Right atrium auricular region (tissue), 2 donors: ENCODE measurements around the gene B3GNT9. TPM values are rescaled to one million over a fixed set of nuclear protein-coding genes. Genes with fewer than 3 reads are reported as not detected.

Source experiments
- DNase-seq: peaks from one replicate; pipeline ENCODE4 v3.0.0-alpha.2; 2019; ENCODE audit warnings: low spot score
- H3K27ac ChIP-seq, 2 donors: fragments of 200-600 bp; sonication (generic); 1 replicate in 1 of 2; 2 replicates in 1 of 2; pipeline ENCODE4 v1.5.1; 2016 to 2019
- H3K27me3 ChIP-seq, 2 donors: fragments of 200-600 bp; sonication (generic); one replicate each; pipeline versions ENCODE4 v1.5.1 to v1.6.0; 2017 to 2019
- H3K36me3 ChIP-seq: fragments of 200-600 bp; sonication (generic); one replicate; pipeline ENCODE4 v1.5.1; 2016
- H3K4me1 ChIP-seq, 2 donors: fragments of 200-600 bp; sonication (generic); one replicate each; pipeline versions ENCODE4 v1.5.1 to v1.6.0; 2017 to 2019
- H3K4me3 ChIP-seq, 2 donors: fragments of 200-600 bp; sonication (generic); 1 replicate in 1 of 2; 2 replicates in 1 of 2; pipeline ENCODE4 v1.5.1; 2017 to 2019; ENCODE audit warnings: mild to moderate bottlenecking in 1 of 2, moderate library complexity in 1 of 2
- H3K9me3 ChIP-seq, 2 donors: fragments of 200-600 bp; sonication (generic); one replicate each; pipeline ENCODE4 v1.5.1; 2019
- CTCF ChIP-seq, 2 donors: fragments of 200-600 bp; sonication (generic); IDR thresholded peaks; one replicate each; pipeline ENCODE4 v1.5.1; 2019; ENCODE audit warnings: antibody characterized with exemption in 2 of 2
- total RNA-seq, 2 donors: library from RNA; depleted of rRNA; stranded (reverse); fragments of >200 nt; gene quantifications; one replicate each; pipeline ENCODE4 v1.1.0, GENCODE V29; 2016

The B3GNT9 gene
- total RNA-seq, 2 donors from 2014 or later: 12.2 to 31.6 TPM

GRCh38 chr16:67191995-67192681, 41.3 kb upstream of the B3GNT9 start, which contains the start of gene E2F4:
Gene E2F4 (plus strand): TSS chr16:67192155. CDS start chr16:67192228, 73 bp downstream.
- Histone ChIP-seq H3K36me3 (peaks cover 38% of the 10 kb centered on the region), H3K4me1 (peaks cover 0 to 27% of the 10 kb centered on the region in 2 donors), H3K27ac (peak within 1 kb of the TSS; percentile 76 to 78), H3K9me3 (no peaks in the 10 kb centered on the region), H3K4me3 (peak within 1 kb of the TSS; percentile 87 to 98), H3K27me3 (no peaks in the 10 kb centered on the region)
- TF ChIP-seq CTCF (IDR thresholded peaks at IDR 0.05): peak in 1 of 2 donors; percentile 12
- DNase-seq: peak; percentile 94

GRCh38 chr16:67191411-67191994, 40.7 kb upstream of the B3GNT9 start:
- peak overlapping the region; percentile 87 to 98 for H3K4me3 ChIP-seq
- no peak for TF ChIP-seq CTCF (IDR thresholded peaks at IDR 0.05)
- DNase-seq: no peak
- no peaks in the 10 kb centered on the region for H3K27me3 ChIP-seq
- peak overlapping the region in 1 of 2 donors; percentile 78 for H3K27ac ChIP-seq
- H3K36me3 ChIP-seq: peaks cover 32% of the 10 kb centered on the region
- H3K9me3 ChIP-seq: no peaks in the 10 kb centered on the region
- peaks cover 0 to 27% of the 10 kb centered on the region in 2 donors for H3K4me1 ChIP-seq

GRCh38 chr16:67190448-67191399, 39.9 kb upstream of the B3GNT9 start:
- DNase-seq: no peak
- H3K4me1 ChIP-seq: peaks cover 0 to 29% of the 10 kb centered on the region in 2 donors
- H3K36me3 ChIP-seq: peaks cover 24% of the 10 kb centered on the region
- H3K27me3 ChIP-seq: no peaks in the 10 kb centered on the region
- H3K4me3 ChIP-seq: no peak overlapping the region
- no peaks in the 10 kb centered on the region for H3K9me3 ChIP-seq
- TF ChIP-seq CTCF (IDR thresholded peaks at IDR 0.05): no peak
- H3K27ac ChIP-seq: peak overlapping the region; percentile 3 to 10

GRCh38 chr16:67190041-67190440, 39.2 kb upstream of the B3GNT9 start, which contains the start of gene EXOC3L1:
Gene EXOC3L1 (minus strand): TSS chr16:67190136. CDS start chr16:67189676, 460 bp downstream.
- TF ChIP-seq CTCF (IDR thresholded peaks at IDR 0.05): no peak
- Histone ChIP-seq H3K4me1 (peaks cover 0 to 35% of the 10 kb centered on the region in 2 donors), H3K36me3 (peaks cover 17% of the 10 kb centered on the region), H3K4me3 (no peak within 1 kb of the TSS), H3K27me3 (no peaks in the 10 kb centered on the region), H3K27ac (peak within 1 kb of the TSS; percentile 3 to 10), H3K9me3 (no peaks in the 10 kb centered on the region)
- no peak for DNase-seq

GRCh38 chr16:67188798-67189197, 38.0 kb upstream of the B3GNT9 start:
- H3K27me3 ChIP-seq: no peaks in the 10 kb centered on the region
- H3K4me1 ChIP-seq: peaks cover 0 to 43% of the 10 kb centered on the region in 2 donors
- H3K36me3 ChIP-seq: peaks cover 6% of the 10 kb centered on the region
- TF ChIP-seq CTCF (IDR thresholded peaks at IDR 0.05): no peak
- no peak overlapping the region for H3K4me3 ChIP-seq
- no peak overlapping the region for H3K27ac ChIP-seq
- H3K9me3 ChIP-seq: no peaks in the 10 kb centered on the region
- DNase-seq: no peak
